ENCODE results near the gene PLXNC1. TPM values are rescaled to one million over a fixed set of nuclear protein-coding genes. Genes with fewer than 3 reads are reported as not detected.

PLXNC1 gene
- polyA plus RNA-seq, 1 donor from 2014 or later, result 6.6 TPM

DNA sequence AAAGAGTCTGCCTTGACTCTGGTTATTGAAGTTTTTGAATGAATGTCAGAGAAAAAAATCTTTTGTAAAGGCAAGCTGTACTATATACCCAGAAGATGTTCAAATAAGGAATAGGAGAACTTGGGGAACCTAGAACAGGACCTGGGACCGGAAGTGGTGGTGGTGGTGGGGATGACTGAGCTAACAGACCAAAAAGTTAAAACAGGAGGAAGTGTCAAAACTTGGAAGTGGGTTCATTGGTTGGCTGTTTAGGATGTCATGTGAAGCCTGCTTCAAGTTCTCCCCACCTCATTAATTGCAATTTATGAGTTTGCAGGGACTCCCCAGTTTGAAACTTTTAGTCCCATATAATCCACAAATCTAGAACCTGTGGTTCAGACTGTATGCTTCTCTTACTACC, 26.2 kb downstream of the PLXNC1 start:
- H3K27ac Mint-ChIP-seq, result peak overlapping the region in 1 of 3 donors; percentile 56
- H3K27me3 Mint-ChIP-seq, result no peaks in the 10 kb centered on the region
- peaks cover 37 to 56% (median 45%) of the 10 kb centered on the region in 3 donors for H3K4me1 Mint-ChIP-seq
- peaks cover 9% of the 10 kb centered on the region for H3K36me3 Mint-ChIP-seq
- peaks cover 2 to 4% (median 2%) of the 10 kb centered on the region in 3 donors for H3K9me3 Mint-ChIP-seq
- peak overlapping the region in 3 of 4 donors; percentile 5 to 87 (median 85) for H3K4me3 Mint-ChIP-seq

GRCh38 chr12:94175763-94176668, 27.6 kb downstream of the PLXNC1 start:
- Mint-ChIP-seq H3K9me3 (peaks cover 2 to 4% (median 2%) of the 10 kb centered on the region in 3 donors), H3K36me3 (peaks cover 13% of the 10 kb centered on the region), H3K4me1 (peaks cover 37 to 56% (median 47%) of the 10 kb centered on the region in 3 donors), H3K4me3 (peak overlapping the region in 3 of 4 donors; percentile 34 to 67 (median 57)), H3K27ac (peak overlapping the region in 1 of 3 donors; percentile 7), H3K27me3 (no peaks in the 10 kb centered on the region)

- H3K4me1 Mint-ChIP-seq, result peaks cover 33 to 48% (median 40%) of the 10 kb centered on the region in 3 donors
- no peak overlapping the region for H3K4me3 Mint-ChIP-seq
- peaks cover 13% of the 10 kb centered on the region for H3K36me3 Mint-ChIP-seq
- peaks cover 2 to 4% (median 2%) of the 10 kb centered on the region in 3 donors for H3K9me3 Mint-ChIP-seq
- no peak overlapping the region for H3K27ac Mint-ChIP-seq
- H3K27me3 Mint-ChIP-seq, result no peaks in the 10 kb centered on the region
Measured at GRCh38 chr12:94178054-94178453, 29.7 kb downstream of the PLXNC1 start.

- Mint-ChIP-seq H3K27ac (no peak overlapping the region), H3K9me3 (peaks cover 2 to 4% (median 2%) of the 10 kb centered on the region in 3 donors), H3K4me1 (peaks cover 27 to 42% (median 33%) of the 10 kb centered on the region in 3 donors), H3K4me3 (peak overlapping the region in 1 of 4 donors; percentile 47), H3K27me3 (no peaks in the 10 kb centered on the region), H3K36me3 (peaks cover 13% of the 10 kb centered on the region)
Measured at GRCh38 chr12:94178882-94179281, 30.5 kb downstream of the PLXNC1 start.

- Mint-ChIP-seq H3K27ac (peak overlapping the region in 1 of 3 donors; percentile 65), H3K36me3 (peaks cover 13% of the 10 kb centered on the region), H3K4me3 (no peak overlapping the region), H3K27me3 (no peaks in the 10 kb centered on the region), H3K9me3 (peaks cover 2 to 4% (median 2%) of the 10 kb centered on the region in 3 donors), H3K4me1 (peaks cover 21 to 33% (median 25%) of the 10 kb centered on the region in 3 donors)
Measured at GRCh38 chr12:94179723-94180122, 31.3 kb downstream of the PLXNC1 start.

DNA sequence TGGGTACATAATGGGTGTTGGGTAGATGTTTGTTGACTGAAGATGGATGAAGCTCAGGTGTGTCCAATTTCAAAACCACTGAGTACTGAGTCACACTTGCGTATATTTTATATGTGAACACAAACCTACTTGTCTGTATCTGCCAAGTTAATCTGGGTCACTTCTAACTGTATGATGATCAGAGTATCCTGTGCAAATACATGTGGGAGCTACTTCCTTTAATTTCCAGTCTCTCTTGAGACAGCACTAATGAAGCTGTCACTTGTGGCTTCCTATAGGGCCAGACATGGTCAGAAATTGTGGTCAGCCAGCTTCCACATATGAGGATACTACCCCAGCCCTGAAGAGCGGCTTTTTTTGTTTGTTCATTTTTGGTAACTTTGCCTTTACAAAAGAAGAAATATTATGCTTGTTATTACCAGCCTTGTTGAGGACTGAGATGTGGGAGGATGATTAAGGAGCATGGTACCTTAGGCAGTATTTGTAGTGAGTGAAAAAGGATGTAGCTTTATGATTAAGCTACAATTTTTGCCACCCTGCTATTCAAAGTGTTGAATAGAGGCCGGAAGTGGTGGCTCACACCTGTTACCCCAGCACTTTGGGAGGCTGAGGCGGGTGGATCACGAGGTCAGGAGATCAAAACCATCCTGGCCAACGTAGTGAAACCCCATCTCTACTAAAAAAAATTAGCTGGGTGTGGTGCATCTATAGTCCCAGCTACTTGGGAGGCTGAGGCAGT, 32.4 kb downstream of the PLXNC1 start:
- peaks cover 2 to 4% (median 2%) of the 10 kb centered on the region in 3 donors for H3K9me3 Mint-ChIP-seq
- no peak overlapping the region for H3K4me3 Mint-ChIP-seq
- H3K27me3 Mint-ChIP-seq, result no peaks in the 10 kb centered on the region
- peak overlapping the region in 2 of 3 donors; percentile 35 to 59 for H3K27ac Mint-ChIP-seq
- peaks cover 15 to 23% (median 17%) of the 10 kb centered on the region in 3 donors for H3K4me1 Mint-ChIP-seq
- H3K36me3 Mint-ChIP-seq, result peaks cover 13% of the 10 kb centered on the region

DNA sequence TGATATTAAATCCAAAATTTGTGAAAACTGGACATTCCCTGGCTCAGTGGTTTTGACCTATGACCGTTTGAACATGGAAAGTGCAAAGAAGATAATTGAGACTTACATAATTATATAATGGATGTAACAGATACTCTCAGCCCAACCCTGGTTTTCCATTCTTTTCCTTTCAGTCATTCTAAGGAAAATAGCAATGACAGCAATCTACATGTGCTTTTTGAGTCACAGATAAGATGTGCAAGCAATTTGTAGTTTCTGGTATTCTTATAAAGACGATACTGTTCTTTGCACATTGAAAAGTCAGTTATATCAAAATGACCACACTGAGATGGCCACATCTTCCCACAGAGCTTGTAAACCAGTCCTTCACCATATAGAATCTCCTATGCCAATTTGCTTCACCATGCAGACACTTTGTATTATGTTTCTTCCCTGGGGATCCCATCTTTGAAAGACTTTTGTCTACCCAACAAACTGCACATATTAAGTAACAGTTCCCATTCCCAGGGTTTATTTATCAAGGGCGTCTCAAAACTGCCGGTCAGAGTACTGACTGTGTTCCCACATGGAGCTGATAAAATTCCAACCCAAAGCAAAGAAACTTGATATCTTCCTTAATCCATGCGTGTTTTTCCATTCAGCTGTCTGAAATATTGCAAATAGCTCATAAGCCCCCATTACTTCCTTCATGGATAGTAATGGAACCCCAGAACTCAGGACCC, 34.8 kb downstream of the PLXNC1 start:
- Mint-ChIP-seq H3K27ac (no peak overlapping the region), H3K4me1 (peaks cover 6 to 15% (median 6%) of the 10 kb centered on the region in 3 donors), H3K27me3 (no peaks in the 10 kb centered on the region), H3K9me3 (peaks cover 0 to 2% (median under 1%) of the 10 kb centered on the region in 3 donors), H3K4me3 (no peak overlapping the region), H3K36me3 (peaks cover 8% of the 10 kb centered on the region)

DNA sequence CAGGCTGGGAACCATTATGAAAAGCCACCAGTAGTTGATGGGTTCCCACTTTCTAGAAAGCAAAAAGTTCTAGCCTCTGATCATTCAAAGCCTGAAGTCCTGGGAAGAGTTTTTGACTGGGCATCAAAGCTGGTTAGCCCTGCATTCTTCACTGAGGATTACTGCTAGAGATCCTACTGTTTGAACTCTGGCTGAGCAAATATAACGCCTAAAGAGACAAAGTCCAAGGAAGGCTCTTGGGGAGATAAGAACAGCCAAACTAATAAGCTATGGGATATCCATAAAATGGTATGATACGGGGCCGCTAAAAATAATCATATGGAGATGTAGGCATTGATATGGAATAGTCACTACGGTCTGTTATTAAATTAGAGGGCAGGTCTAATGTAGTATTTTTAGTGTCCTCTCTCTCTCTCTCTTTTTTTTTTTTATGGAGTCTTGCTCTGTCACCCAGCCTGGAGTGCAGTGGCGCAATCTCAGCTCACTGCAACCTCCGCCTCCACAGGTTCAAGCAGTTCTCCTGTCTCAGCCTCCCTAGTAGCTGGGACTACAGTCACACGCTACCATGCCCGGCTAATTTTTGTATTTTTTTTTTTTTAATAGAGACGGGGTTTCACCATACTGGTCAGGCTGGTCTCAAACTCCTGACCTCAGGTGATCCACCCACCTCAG, 35.5 kb downstream of the PLXNC1 start:
- H3K27ac Mint-ChIP-seq, result no peak overlapping the region
- H3K4me3 Mint-ChIP-seq, result no peak overlapping the region
- H3K4me1 Mint-ChIP-seq, result peaks cover 4 to 12% (median 4%) of the 10 kb centered on the region in 3 donors
- H3K9me3 Mint-ChIP-seq, result no peaks in the 10 kb centered on the region
- peaks cover 6% of the 10 kb centered on the region for H3K36me3 Mint-ChIP-seq
- H3K27me3 Mint-ChIP-seq, result no peaks in the 10 kb centered on the region

DNA sequence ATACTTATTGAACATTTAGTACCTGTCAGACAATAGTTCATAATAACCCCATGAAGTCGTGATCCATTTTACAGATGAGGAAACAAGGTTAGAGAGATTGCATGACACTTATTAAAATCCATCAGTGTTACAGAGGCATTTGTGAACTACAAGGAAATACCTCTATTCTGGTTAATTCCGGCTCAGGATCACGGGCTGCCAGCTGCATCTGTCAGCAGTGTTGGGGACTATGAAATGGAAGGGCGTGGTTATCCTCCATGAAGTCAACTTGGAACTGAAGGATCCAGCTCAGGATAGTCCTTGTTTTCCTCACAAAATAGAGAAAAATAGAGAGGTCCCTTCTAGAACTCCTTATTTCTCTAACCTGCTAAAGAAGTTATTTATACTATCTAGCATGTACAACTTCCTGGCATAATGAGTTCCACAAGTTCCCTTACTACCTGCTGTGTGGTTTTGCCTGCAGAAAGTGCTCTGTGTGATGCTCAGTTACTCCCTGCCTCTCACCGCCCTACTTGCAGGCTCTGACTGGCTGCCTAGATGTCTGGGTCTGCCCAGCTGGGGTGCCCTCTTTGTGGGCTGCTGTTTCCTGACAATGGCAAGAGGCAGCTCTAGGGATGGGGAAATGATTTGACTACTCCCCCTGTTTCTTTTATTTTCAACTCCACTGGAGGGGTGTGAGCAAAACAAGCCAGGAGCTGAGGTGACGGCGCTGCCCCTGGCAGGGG, 36.8 kb downstream of the PLXNC1 start:
- H3K4me1 Mint-ChIP-seq, result peaks cover 1 to 9% (median 4%) of the 10 kb centered on the region in 3 donors
- peaks cover 3% of the 10 kb centered on the region for H3K36me3 Mint-ChIP-seq
- no peak overlapping the region for H3K27ac Mint-ChIP-seq
- no peaks in the 10 kb centered on the region for H3K27me3 Mint-ChIP-seq
- H3K9me3 Mint-ChIP-seq, result no peaks in the 10 kb centered on the region
- H3K4me3 Mint-ChIP-seq, result no peak overlapping the region

GRCh38 chr12:94185801-94186200, 37.4 kb downstream of the PLXNC1 start:
- H3K27ac Mint-ChIP-seq, result no peak overlapping the region
- no peak overlapping the region for H3K4me3 Mint-ChIP-seq
- no peaks in the 10 kb centered on the region for H3K27me3 Mint-ChIP-seq
- H3K4me1 Mint-ChIP-seq, result peaks cover 1 to 6% (median 6%) of the 10 kb centered on the region in 3 donors
- no peaks in the 10 kb centered on the region for H3K9me3 Mint-ChIP-seq
- H3K36me3 Mint-ChIP-seq, result peaks cover 1% of the 10 kb centered on the region

GRCh38 chr12:94186278-94187241, 38.2 kb downstream of the PLXNC1 start:
- Mint-ChIP-seq H3K36me3 (peaks cover 4% of the 10 kb centered on the region), H3K4me3 (no peak overlapping the region), H3K4me1 (peaks cover 1 to 6% (median 4%) of the 10 kb centered on the region in 3 donors), H3K27ac (no peak overlapping the region), H3K27me3 (no peaks in the 10 kb centered on the region), H3K9me3 (no peaks in the 10 kb centered on the region)

GRCh38 chr12:94187361-94187760, 39.0 kb downstream of the PLXNC1 start:
- Mint-ChIP-seq H3K27me3 (no peaks in the 10 kb centered on the region), H3K4me3 (no peak overlapping the region), H3K27ac (no peak overlapping the region), H3K9me3 (no peaks in the 10 kb centered on the region), H3K4me1 (peaks cover 2 to 6% (median 5%) of the 10 kb centered on the region in 3 donors), H3K36me3 (peaks cover 4% of the 10 kb centered on the region)

- Mint-ChIP-seq H3K27ac (no peak overlapping the region), H3K36me3 (peaks cover 10% of the 10 kb centered on the region), H3K9me3 (no peaks in the 10 kb centered on the region), H3K27me3 (no peaks in the 10 kb centered on the region), H3K4me3 (no peak overlapping the region), H3K4me1 (peaks cover 4 to 12% (median 12%) of the 10 kb centered on the region in 3 donors)
Measured at GRCh38 chr12:94190623-94191022, 42.2 kb downstream of the PLXNC1 start.

Measured in IgD-negative memory B cell (primary cell).